HepG2 (cell line): ENCODE measurements around the gene CDH8. TPM values are rescaled to one million over a fixed set of nuclear protein-coding genes. Genes with fewer than 3 reads are reported as not detected.

Experiments
- ATAC-seq: fragments of 200-7000 bp; cut with Tn5 transposase; 3 replicates; pipeline ENCODE4 v1.9.1; 2020; ENCODE audit warnings: mild to moderate bottlenecking, moderate library complexity
- BruUV-seq: library from RNA; stranded (reverse); fragments of 400-500 nt; replicated peaks from 2 replicates; lab custom pipeline; 2021; lab: Mats Ljungman, UMichigan
- CTCF ChIA-PET: fragments of 300-600 bp; formaldehyde crosslinking; extraction: SDS; loops from one replicate; lab custom pipeline; 2021; ENCODE audit warnings: low total read pairs, inconsistent platforms, low intra/inter-chr PET ratio; lab: Yijun Ruan, JAX
- POLR2A ChIA-PET: fragments of 350-600 bp; sonication (Branson Sonifier 250); formaldehyde crosslinking; loops from one replicate; lab custom pipeline; 2020; ENCODE audit warnings: antibody characterized with exemption, inconsistent platforms; lab: Yijun Ruan, JAX
- DNase-seq: peaks from one replicate; pipeline ENCODE4 v3.0.0-alpha.2; 2015; ENCODE audit warnings: low spot score
- FAIRE-seq: peaks from 3 replicates; lab custom pipeline; 2011; peaks lifted over from hg19 to GRCh38; lab: Jason Lieb, UNC
- H2AFZ ChIP-seq: one replicate; pipeline ENCODE4 v1.6.1; 2011; ENCODE audit warnings: low read length, inconsistent platforms
- H3K27ac ChIP-seq: fragments of 300-600 bp; 3 replicates; pipeline ENCODE4 v1.8.0; 2011; ENCODE audit warnings: mixed run types, mild to moderate bottlenecking, mixed read lengths, low read length, inconsistent platforms; ENCODE audit not compliant: insufficient read depth; ENCODE audit errors: extremely low read length
- H3K27me3 ChIP-seq, 2 experiments: fragments of 200-600 bp in 1 of 2; 2 replicates in 1 of 2; 3 replicates in 1 of 2; pipeline versions ENCODE4 v1.6.0 to v1.8.0; 2011; ENCODE audit warnings: low read length in 2 of 2, mild to moderate bottlenecking in 2 of 2, moderate library complexity in 2 of 2, inconsistent platforms in 1 of 2; ENCODE audit not compliant: insufficient read depth in 2 of 2, control insufficient read depth in 1 of 2
- H3K36me3 ChIP-seq, 2 experiments: fragments of 200-600 bp in 1 of 2; replicated peaks in 1 of 2; 2 replicates in 1 of 2; 3 replicates in 1 of 2; pipeline versions ENCODE4 v1.5.1 to v1.8.0; 2011; ENCODE audit warnings: low read length in 2 of 2, inconsistent platforms in 1 of 2; ENCODE audit not compliant: insufficient read depth in 2 of 2, control insufficient read depth in 1 of 2
- H3K4me1 ChIP-seq: 2 replicates; pipeline ENCODE4 v1.5.1; 2012; ENCODE audit warnings: low read length, inconsistent platforms; ENCODE audit not compliant: insufficient read depth
- H3K4me2 ChIP-seq: 2 replicates; pipeline ENCODE4 v1.6.0; 2011; ENCODE audit warnings: low read depth, low read length, inconsistent platforms
- H3K4me3 ChIP-seq, 3 experiments: fragments of 200-600 bp in 1 of 3; sonication (generic), shearing (Covaris generic) in 1 of 3; replicated peaks in 1 of 3; 2 replicates each; pipeline ENCODE4 v1.5.1; 2011 to 2016; ENCODE audit warnings: low read length in 3 of 3, inconsistent platforms in 2 of 3, low read depth in 2 of 3, mild to moderate bottlenecking in 2 of 3, control low read depth in 1 of 3, mixed read lengths in 1 of 3; ENCODE audit not compliant: insufficient read depth in 1 of 3
- H3K79me2 ChIP-seq: one replicate; pipeline ENCODE4 v1.6.1; 2011; ENCODE audit warnings: low read length, inconsistent platforms; ENCODE audit not compliant: insufficient read depth
- H3K9ac ChIP-seq: 2 replicates; pipeline ENCODE4 v1.6.0; 2011; ENCODE audit warnings: mild to moderate bottlenecking, low read depth, low read length, inconsistent platforms; ENCODE audit not compliant: insufficient read depth
- H3K9me3 ChIP-seq: 2 replicates; pipeline ENCODE4 v1.5.1; 2012; ENCODE audit warnings: mild to moderate bottlenecking, low read length
- H4K20me1 ChIP-seq: 2 replicates; pipeline ENCODE4 v1.6.0; 2011; ENCODE audit warnings: inconsistent platforms, mild to moderate bottlenecking, low read length, moderate library complexity; ENCODE audit not compliant: insufficient read depth
- GABPA ChIP-seq, 2 experiments: IDR thresholded peaks; 2 replicates each; pipeline ENCODE4 v1.6.1; 2011 to 2016; ENCODE audit warnings: low read depth in 2 of 2, low read length in 1 of 2, missing biosample characterization in 1 of 2, missing genetic modification characterization in 1 of 2
- HMG20A ChIP-seq: IDR thresholded peaks from 2 replicates; pipeline ENCODE4 v1.6.1; 2016; ENCODE audit warnings: borderline replicate concordance
- SNAI1 ChIP-seq: sonication (generic); formaldehyde crosslinking; IDR thresholded peaks from 2 replicates; pipeline ENCODE4 v1.5.0; 2020; ENCODE audit warnings: mild to moderate bottlenecking, missing genetic modification reagents, borderline replicate concordance
- ZNF552 ChIP-seq: sonication (generic); formaldehyde crosslinking; IDR thresholded peaks from 2 replicates; pipeline ENCODE4 v1.9.0; 2022; ENCODE audit warnings: missing genetic modification reagents, mild to moderate bottlenecking, borderline replicate concordance
- ZNF567 ChIP-seq: sonication (generic); formaldehyde crosslinking; IDR thresholded peaks from 2 replicates; pipeline ENCODE4 v1.8.1; 2023; ENCODE audit warnings: mild to moderate bottlenecking, missing genetic modification reagents, borderline replicate concordance
- ZNF629 ChIP-seq: sonication (generic); formaldehyde crosslinking; conservative IDR thresholded peaks from 2 replicates; pipeline ENCODE4 v1.5.0; 2020; ENCODE audit warnings: missing genetic modification reagents
- ZSCAN12 ChIP-seq: sonication (generic); formaldehyde crosslinking; IDR thresholded peaks from 2 replicates; pipeline ENCODE4 v1.9.0; 2021; ENCODE audit warnings: mild to moderate bottlenecking, missing genetic modification reagents
- ZSCAN29 ChIP-seq: sonication (generic); formaldehyde crosslinking; conservative IDR thresholded peaks from 2 replicates; pipeline ENCODE4 v1.4.0; 2020; ENCODE audit warnings: mild to moderate bottlenecking, missing genetic modification reagents
- WGBS: methylation state at CpG from one replicate; pipeline ENCODE4 v1.1.6; 2017; ENCODE audit warnings: low lambda C conversion rate; 5-methylcytosine and 5-hydroxymethylcytosine counted together
- in situ Hi-C: cut with HindIII; loops from 2 replicates; pipeline ENCODE4 v1.10.0; 2017; ENCODE audit warnings: low pct_unique_long_range_greater_than_20kb; ENCODE audit not compliant: extremely low pct_ligation_motif_present
- intact Hi-C: fragments of 100-400 bp; cut with micrococcal nuclease; formaldehyde crosslinking; loops from one replicate; pipeline ENCODE4 v1.10.0; 2022; ENCODE audit not compliant: unreplicated experiment
- polyA plus RNA-seq, 8 experiments: library from polyadenylated mRNA; depleted of rRNA in 3 of 8; stranded (reverse) in 7 of 8; unstranded in 1 of 8; fragments of >200 nt; fragmentation: Illumina TruSeq in 4 of 8; extraction: Trizol in 4 of 8; gene quantifications; 2 replicates each; pipeline versions ENCODE4 v1.2.1 to v1.2.3, GENCODE V29; 2011 to 2016; ENCODE audit warnings: low read depth in 4 of 8, missing spikeins in 1 of 8, mixed read lengths in 1 of 8; ENCODE audit not compliant: insufficient read depth in 1 of 8
- total RNA-seq, 5 experiments: library from RNA; depleted of rRNA; stranded (reverse); fragments of >200 nt; fragmentation: Illumina TruSeq; extraction: Trizol; gene quantifications; 2 replicates each; pipeline ENCODE4 v1.2.3, GENCODE V29; 2016; ENCODE audit warnings: low read depth in 1 of 5
- TF ChIP-seq, protein P1 (sequence below): sonication (generic); formaldehyde crosslinking; IDR thresholded peaks from 2 replicates; pipeline ENCODE4 v1.4.0; 2020; ENCODE audit warnings: missing genetic modification reagents, borderline replicate concordance
- TF ChIP-seq, protein P2 (sequence below): IDR thresholded peaks from 2 replicates; pipeline ENCODE4 v1.6.1; 2016; ENCODE audit warnings: control low read depth
- TF ChIP-seq, protein P3 (sequence below): sonication (generic); formaldehyde crosslinking; IDR thresholded peaks from 2 replicates; pipeline ENCODE4 v1.4.0; 2020; ENCODE audit warnings: mild to moderate bottlenecking, missing genetic modification reagents, borderline replicate concordance

Gene CDH8
- total and polyA plus RNA-seq, 2 of the 13 experiments (the other 11 are each of a cell fraction or from before 2014, with no cell fraction given): not detected

DNA sequence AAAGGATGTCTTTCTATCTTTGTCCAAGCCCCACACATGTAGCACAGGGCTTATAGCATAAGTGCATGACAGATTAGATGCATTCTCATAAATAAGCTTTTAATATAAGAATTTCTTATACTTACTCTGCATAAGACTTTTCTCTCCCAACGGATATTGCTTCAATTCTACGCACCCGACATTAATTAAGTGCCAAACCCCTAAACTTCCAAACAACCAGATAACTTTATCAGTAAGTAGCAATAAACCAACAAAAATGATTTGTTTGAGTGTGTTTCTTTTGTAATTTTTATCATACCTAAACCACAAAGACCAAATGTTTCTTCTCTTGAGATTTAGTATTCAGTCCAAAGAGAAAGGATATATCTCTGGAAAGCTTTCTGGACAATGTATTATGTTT is 391.5 kb downstream of the CDH8 start:
- in situ Hi-C loops: no loop called here
- CTCF ChIA-PET: no interaction called here

More for the DNA sequence above, 391.5 kb downstream of the CDH8 start:
- Histone ChIP-seq H3K79me2 (no peaks in the 10 kb centered on the region), H3K27ac (no peak overlapping the region), H2AFZ (no peak overlapping the region), H3K4me3 (no peak overlapping the region), H3K36me3 (no peaks in the 10 kb centered on the region), H4K20me1 (no peaks in the 10 kb centered on the region), H3K9ac (no peak overlapping the region), H3K9me3 (peaks cover 34% of the 10 kb centered on the region; the same call in 1 of the 2 replicates), H3K4me2 (no peak overlapping the region), H3K4me1 (no peaks in the 10 kb centered on the region), H3K27me3 (no peaks in the 10 kb centered on the region)
- DNase-seq (no peak), FAIRE-seq (no peak), ATAC-seq (no peak)
- WGBS: 2% methylated on average over 3 of the region's 3 CpGs
- no peak for TF ChIP-seq ZNF629 (CRISPR knock-in tag)
- no peak for TF ChIP-seq ZNF567 (CRISPR knock-in tag)
- TF ChIP-seq, protein P1, sequence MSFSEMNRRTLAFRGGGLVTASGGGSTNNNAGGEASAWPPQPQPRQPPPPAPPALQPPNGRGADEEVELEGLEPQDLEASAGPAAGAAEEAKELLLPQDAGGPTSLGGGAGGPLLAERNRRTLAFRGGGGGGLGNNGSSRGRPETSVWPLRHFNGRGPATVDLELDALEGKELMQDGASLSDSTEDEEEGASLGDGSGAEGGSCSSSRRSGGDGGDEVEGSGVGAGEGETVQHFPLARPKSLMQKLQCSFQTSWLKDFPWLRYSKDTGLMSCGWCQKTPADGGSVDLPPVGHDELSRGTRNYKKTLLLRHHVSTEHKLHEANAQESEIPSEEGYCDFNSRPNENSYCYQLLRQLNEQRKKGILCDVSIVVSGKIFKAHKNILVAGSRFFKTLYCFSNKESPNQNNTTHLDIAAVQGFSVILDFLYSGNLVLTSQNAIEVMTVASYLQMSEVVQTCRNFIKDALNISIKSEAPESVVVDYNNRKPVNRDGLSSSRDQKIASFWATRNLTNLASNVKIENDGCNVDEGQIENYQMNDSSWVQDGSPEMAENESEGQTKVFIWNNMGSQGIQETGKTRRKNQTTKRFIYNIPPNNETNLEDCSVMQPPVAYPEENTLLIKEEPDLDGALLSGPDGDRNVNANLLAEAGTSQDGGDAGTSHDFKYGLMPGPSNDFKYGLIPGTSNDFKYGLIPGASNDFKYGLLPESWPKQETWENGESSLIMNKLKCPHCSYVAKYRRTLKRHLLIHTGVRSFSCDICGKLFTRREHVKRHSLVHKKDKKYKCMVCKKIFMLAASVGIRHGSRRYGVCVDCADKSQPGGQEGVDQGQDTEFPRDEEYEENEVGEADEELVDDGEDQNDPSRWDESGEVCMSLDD (CRISPR knock-in tag): no peak
- TF ChIP-seq, protein P2, sequence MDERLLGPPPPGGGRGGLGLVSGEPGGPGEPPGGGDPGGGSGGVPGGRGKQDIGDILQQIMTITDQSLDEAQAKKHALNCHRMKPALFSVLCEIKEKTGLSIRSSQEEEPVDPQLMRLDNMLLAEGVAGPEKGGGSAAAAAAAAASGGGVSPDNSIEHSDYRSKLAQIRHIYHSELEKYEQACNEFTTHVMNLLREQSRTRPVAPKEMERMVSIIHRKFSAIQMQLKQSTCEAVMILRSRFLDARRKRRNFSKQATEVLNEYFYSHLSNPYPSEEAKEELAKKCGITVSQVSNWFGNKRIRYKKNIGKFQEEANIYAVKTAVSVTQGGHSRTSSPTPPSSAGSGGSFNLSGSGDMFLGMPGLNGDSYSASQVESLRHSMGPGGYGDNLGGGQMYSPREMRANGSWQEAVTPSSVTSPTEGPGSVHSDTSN (CRISPR knock-in tag): no peak
- TF ChIP-seq, protein P3, sequence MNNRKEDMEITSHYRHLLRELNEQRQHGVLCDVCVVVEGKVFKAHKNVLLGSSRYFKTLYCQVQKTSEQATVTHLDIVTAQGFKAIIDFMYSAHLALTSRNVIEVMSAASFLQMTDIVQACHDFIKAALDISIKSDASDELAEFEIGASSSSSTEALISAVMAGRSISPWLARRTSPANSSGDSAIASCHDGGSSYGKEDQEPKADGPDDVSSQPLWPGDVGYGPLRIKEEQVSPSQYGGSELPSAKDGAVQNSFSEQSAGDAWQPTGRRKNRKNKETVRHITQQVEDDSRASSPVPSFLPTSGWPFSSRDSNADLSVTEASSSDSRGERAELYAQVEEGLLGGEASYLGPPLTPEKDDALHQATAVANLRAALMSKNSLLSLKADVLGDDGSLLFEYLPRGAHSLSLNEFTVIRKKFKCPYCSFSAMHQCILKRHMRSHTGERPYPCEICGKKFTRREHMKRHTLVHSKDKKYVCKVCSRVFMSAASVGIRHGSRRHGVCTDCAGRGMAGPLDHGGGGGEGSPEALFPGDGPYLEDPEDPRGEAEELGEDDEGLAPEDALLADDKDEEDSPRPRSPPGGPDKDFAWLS (CRISPR knock-in tag): no peak
- TF ChIP-seq HMG20A (CRISPR knock-in tag): no peak
- no peak for TF ChIP-seq ZSCAN12
- TF ChIP-seq SNAI1 (CRISPR knock-in tag): no peak
- no peak for TF ChIP-seq GABPA (IDR thresholded peaks at IDR 0.05; ENCODE audit: low read depth, low read length)
- TF ChIP-seq GABPA (CRISPR knock-in tag; IDR thresholded peaks at IDR 0.05; ENCODE audit: low read depth): no peak
- TF ChIP-seq ZSCAN29 (CRISPR knock-in tag): no peak
- no peak for TF ChIP-seq ZNF552
- no TSS peak for BruUV-seq
- intact Hi-C loops: no loop called here
- POLR2A ChIA-PET: no interaction called here
